GM12864 (cell line): ENCODE data around the gene DPYD.

Source experiments
- DNase-seq: peaks from one replicate; pipeline ENCODE4 v3.0.0-alpha.2; 2011; ENCODE audit warnings: low read depth
- H3K4me3 ChIP-seq: 2 replicates; pipeline ENCODE4 v1.5.1; 2011; ENCODE audit warnings: mild to moderate bottlenecking, low read depth, low read length, control low read depth
- TF ChIP-seq, protein P1 (sequence below): IDR thresholded peaks from 2 replicates; pipeline ENCODE4 v1.5.1; 2011; ENCODE audit warnings: low read depth, mild to moderate bottlenecking, moderate library complexity, low read length, control low read depth, inconsistent platforms; ENCODE audit errors: missing control alignments

Gene DPYD

GRCh38 chr1:97573553-97573952, 347.3 kb downstream of the DPYD start:
- DNase-seq, result no peak
- TF ChIP-seq, protein P1, sequence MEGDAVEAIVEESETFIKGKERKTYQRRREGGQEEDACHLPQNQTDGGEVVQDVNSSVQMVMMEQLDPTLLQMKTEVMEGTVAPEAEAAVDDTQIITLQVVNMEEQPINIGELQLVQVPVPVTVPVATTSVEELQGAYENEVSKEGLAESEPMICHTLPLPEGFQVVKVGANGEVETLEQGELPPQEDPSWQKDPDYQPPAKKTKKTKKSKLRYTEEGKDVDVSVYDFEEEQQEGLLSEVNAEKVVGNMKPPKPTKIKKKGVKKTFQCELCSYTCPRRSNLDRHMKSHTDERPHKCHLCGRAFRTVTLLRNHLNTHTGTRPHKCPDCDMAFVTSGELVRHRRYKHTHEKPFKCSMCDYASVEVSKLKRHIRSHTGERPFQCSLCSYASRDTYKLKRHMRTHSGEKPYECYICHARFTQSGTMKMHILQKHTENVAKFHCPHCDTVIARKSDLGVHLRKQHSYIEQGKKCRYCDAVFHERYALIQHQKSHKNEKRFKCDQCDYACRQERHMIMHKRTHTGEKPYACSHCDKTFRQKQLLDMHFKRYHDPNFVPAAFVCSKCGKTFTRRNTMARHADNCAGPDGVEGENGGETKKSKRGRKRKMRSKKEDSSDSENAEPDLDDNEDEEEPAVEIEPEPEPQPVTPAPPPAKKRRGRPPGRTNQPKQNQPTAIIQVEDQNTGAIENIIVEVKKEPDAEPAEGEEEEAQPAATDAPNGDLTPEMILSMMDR, result no peak
- no peak overlapping the region for H3K4me3 ChIP-seq

GRCh38 chr1:97572561-97572960, 348.3 kb downstream of the DPYD start:
- TF ChIP-seq, protein P1, result no peak
- H3K4me3 ChIP-seq, result no peak overlapping the region
- DNase-seq, result no peak

DNA sequence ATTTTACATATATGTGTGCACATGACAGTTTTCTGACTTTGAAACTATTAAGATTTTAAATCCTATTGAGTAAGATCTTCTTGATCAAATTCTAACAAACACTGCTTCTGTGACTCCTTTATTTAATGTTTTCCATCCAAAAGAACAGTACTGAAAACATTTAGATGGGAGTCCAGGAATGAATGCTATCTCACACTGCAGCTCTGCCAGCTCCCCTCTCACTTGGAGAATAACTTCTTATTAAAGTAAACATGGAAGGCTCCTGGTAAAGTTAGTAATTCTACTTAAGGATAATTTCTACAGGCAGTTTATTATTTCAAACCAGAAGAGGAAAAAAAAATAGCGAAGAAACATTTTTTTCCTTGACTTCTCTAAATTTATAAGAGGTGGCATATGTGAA, 349.1 kb downstream of the DPYD start:
- TF ChIP-seq, protein P1, result no peak
- H3K4me3 ChIP-seq, result no peak overlapping the region
- no peak for DNase-seq

- no peak overlapping the region for H3K4me3 ChIP-seq
- TF ChIP-seq, protein P1, result no peak
- no peak for DNase-seq
Measured at GRCh38 chr1:97570691-97571090, 350.1 kb downstream of the DPYD start.

- TF ChIP-seq, protein P1, result no peak
- DNase-seq, result no peak
- H3K4me3 ChIP-seq, result no peak overlapping the region
Measured at GRCh38 chr1:97567000-97567749, 353.7 kb downstream of the DPYD start.

- no peak overlapping the region for H3K4me3 ChIP-seq
- no peak for DNase-seq
- TF ChIP-seq, protein P1, result no peak
Measured at GRCh38 chr1:97565886-97566285, 354.9 kb downstream of the DPYD start.

DNA sequence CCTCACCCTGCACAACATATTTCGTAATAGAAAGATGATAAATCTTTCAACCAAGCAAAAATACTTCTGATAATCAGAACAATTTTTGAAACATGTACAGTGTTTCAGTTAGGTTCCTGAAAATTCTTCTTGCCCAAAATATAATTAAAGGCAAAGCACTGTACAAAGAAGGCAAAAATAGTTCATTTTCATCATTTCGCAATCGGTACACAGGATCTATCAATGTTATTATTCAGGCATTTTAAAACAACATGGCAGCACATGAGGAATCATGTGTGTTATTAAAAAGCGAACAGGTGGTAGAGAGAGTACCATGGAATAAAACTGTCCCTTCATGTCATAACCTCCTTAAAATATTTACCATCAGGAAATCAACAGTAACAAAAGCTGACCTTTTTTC, 356.9 kb downstream of the DPYD start:
- H3K4me3 ChIP-seq, result no peak overlapping the region
- TF ChIP-seq, protein P1, result no peak
- no peak for DNase-seq
